AG04450 (cell line): ENCODE results near the gene MAD2L1BP. TPM values are rescaled to one million over a fixed set of nuclear protein-coding genes. Genes with fewer than 3 reads are reported as not detected.

Experiments
- CTCF ChIA-PET: fragments of 300-600, 350-600 bp; formaldehyde crosslinking; extraction: SDS; loops from one replicate; lab custom pipeline; 2022; ENCODE audit warnings: antibody characterized with exemption, inconsistent platforms; lab: Charles Lee
- POLR2A ChIA-PET: fragments of 350-600 bp; formaldehyde crosslinking; extraction: SDS; loops from one replicate; lab custom pipeline; 2021; ENCODE audit warnings: antibody characterized with exemption, inconsistent platforms; lab: Yijun Ruan, JAX
- DNase-seq: peaks from one replicate; pipeline ENCODE4 v3.0.0-alpha.2; 2011; ENCODE audit warnings: low read depth, low spot score
- H3K27ac ChIP-seq: one replicate; pipeline ENCODE4 v1.5.1; 2012; ENCODE audit warnings: low read depth, low read length, control low read depth
- H3K27me3 ChIP-seq: one replicate; pipeline ENCODE4 v1.6.0; 2012; ENCODE audit warnings: low read length; ENCODE audit not compliant: control insufficient read depth, insufficient read depth
- H3K4me3 ChIP-seq: 2 replicates; pipeline ENCODE4 v1.5.1; 2011; ENCODE audit warnings: mild to moderate bottlenecking, low read depth, low read length, control low read depth
- H3K9me3 ChIP-seq: 2 replicates; pipeline ENCODE4 v1.5.1; 2012; ENCODE audit warnings: low read length; ENCODE audit not compliant: control insufficient read depth, insufficient read depth
- polyA plus RNA-seq: library from polyadenylated mRNA; depleted of rRNA; stranded (reverse); fragments of >200 nt; gene quantifications from 2 replicates; pipeline ENCODE4 v1.2.3, GENCODE V29; 2011
- TF ChIP-seq, protein P1 (sequence below): IDR thresholded peaks from 2 replicates; pipeline ENCODE4 v1.5.1; 2011; ENCODE audit warnings: low read depth, low read length, control low read depth, inconsistent platforms

MAD2L1BP gene
- polyA plus RNA-seq, 1 experiment: 37.1 TPM

DNA sequence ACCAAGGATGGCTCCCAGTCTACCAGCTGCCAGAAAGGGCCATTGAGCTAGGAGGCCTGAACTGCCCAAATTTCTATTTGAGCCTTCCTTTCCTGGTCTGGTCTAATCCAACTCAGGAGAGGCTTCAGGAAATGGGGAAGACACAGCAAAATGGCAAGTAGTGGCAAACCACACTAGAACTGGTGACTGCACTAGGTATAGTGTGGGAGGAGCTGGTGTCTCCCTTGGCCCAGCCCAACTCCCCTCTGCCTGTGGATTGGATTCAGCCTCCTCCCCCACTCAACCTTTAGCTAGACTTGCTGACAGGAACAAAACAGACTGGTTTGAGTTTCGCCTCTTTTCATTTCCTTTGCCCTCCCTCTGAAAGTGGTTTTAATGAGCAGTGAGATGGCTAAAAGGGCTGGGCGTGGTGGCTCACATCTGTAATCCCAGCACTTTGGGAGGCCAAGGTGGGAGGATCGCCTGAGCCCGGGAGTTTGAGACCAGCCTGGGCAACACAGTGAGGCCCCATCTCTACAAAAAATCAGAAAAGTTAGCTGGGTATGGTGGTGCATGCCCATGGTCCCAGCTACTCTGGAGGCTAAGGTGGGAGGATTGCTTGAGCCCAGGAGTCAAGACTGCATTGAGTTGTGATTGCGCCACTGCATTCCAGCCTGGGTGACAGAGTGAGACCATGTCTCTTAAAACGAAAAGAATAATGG, 34.4 kb downstream of the MAD2L1BP start:
- H3K27me3 ChIP-seq: peaks cover 5% of the 10 kb centered on the region
- H3K9me3 ChIP-seq: no peaks in the 10 kb centered on the region
- H3K4me3 ChIP-seq: no peak overlapping the region
- TF ChIP-seq, protein P1, sequence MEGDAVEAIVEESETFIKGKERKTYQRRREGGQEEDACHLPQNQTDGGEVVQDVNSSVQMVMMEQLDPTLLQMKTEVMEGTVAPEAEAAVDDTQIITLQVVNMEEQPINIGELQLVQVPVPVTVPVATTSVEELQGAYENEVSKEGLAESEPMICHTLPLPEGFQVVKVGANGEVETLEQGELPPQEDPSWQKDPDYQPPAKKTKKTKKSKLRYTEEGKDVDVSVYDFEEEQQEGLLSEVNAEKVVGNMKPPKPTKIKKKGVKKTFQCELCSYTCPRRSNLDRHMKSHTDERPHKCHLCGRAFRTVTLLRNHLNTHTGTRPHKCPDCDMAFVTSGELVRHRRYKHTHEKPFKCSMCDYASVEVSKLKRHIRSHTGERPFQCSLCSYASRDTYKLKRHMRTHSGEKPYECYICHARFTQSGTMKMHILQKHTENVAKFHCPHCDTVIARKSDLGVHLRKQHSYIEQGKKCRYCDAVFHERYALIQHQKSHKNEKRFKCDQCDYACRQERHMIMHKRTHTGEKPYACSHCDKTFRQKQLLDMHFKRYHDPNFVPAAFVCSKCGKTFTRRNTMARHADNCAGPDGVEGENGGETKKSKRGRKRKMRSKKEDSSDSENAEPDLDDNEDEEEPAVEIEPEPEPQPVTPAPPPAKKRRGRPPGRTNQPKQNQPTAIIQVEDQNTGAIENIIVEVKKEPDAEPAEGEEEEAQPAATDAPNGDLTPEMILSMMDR: no peak
- DNase-seq: no peak
- POLR2A ChIA-PET: interaction anchor here (1.3 kb wide), 1 partner anchor 100 kb away, joined by 3 read pairs; the partner anchor contains the start of gene VEGFA
- CTCF ChIA-PET: interaction anchor here (0.5 to 8.9 kb wide), 8 partner anchors 62 to 462 kb away, joined by 3 to 90 read pairs (median 8); partner anchors contain the start of gene VEGFA
- H3K27ac ChIP-seq: no peak overlapping the region

DNA sequence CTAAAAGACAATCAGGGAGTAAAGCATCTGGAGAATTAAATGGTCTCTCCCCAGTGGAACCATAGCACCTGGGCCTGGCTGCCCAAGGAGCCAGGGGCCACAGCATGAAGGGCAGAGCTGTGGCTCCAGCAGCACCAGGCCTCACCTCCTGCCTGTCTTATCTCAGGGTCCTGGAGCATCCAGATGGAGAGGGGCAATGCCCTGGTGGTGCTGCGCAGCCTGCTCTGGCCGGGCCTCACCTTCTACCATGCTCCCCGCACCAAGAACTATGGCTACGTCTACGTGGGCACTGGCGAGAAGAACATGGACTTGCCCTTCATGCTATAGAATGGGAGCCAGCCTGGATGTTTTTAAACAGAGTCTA, 35.0 kb downstream of the MAD2L1BP start:
- Histone ChIP-seq H3K9me3 (no peaks in the 10 kb centered on the region), H3K4me3 (no peak overlapping the region), H3K27ac (no peak overlapping the region), H3K27me3 (peaks cover 5% of the 10 kb centered on the region)
- TF ChIP-seq, protein P1: no peak
- POLR2A ChIA-PET: interaction anchor here (1.3 kb wide), 1 partner anchor 100 kb away, joined by 3 read pairs; the partner anchor contains the start of gene VEGFA
- CTCF ChIA-PET: interaction anchor here (0.5 to 8.9 kb wide), 5 partner anchors 88 to 461 kb away, joined by 4 to 90 read pairs (median 14); partner anchors contain the start of gene VEGFA
- no peak for DNase-seq

DNA sequence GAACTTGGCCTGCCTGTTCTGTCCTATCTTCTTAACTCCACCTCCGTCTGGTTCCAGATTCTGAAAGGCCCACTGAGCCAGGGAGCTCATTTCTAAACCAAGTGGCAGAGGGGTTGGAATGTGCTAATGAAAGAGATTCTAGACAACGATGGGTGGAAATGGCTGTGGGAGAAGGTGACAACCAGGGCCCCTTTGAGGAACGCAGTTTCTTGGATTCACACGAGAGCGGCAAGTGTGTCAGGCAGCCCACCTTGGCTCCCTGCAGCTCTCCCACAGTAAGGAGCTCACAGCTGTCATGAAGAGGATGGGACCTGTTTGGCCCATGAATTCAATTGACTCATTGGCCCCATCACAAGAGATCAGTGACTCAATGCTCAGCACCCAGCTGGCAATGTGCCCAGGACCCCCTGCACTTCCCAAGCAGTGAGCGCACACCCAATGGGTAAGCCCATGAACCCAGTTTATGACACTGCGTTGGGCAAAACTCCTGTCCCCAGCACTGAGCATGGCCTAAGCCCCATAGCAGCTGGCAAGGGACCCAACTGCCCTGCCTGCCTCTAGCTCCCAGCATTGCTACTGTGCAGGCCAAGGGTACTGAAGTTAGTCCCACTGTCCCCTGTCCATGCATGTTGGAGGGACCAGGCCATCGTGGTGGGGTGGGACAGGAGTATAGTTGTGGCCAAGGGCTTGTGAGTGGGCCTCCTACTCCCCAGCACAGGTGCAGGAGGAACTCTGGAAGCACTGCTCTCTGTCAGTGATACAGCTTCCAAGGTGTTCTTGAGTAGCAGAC, 35.6 kb downstream of the MAD2L1BP start:
- POLR2A ChIA-PET: no interaction called here
- no peak for DNase-seq
- H3K27me3 ChIP-seq: peaks cover 3% of the 10 kb centered on the region
- no peak overlapping the region for H3K27ac ChIP-seq
- TF ChIP-seq, protein P1: no peak
- CTCF ChIA-PET: interaction anchor here (4.5 to 8.9 kb wide), 2 partner anchors 98 to 408 kb away, joined by 28 to 90 read pairs; partner anchors contain the start of gene VEGFA
- no peaks in the 10 kb centered on the region for H3K9me3 ChIP-seq
- no peak overlapping the region for H3K4me3 ChIP-seq

DNA sequence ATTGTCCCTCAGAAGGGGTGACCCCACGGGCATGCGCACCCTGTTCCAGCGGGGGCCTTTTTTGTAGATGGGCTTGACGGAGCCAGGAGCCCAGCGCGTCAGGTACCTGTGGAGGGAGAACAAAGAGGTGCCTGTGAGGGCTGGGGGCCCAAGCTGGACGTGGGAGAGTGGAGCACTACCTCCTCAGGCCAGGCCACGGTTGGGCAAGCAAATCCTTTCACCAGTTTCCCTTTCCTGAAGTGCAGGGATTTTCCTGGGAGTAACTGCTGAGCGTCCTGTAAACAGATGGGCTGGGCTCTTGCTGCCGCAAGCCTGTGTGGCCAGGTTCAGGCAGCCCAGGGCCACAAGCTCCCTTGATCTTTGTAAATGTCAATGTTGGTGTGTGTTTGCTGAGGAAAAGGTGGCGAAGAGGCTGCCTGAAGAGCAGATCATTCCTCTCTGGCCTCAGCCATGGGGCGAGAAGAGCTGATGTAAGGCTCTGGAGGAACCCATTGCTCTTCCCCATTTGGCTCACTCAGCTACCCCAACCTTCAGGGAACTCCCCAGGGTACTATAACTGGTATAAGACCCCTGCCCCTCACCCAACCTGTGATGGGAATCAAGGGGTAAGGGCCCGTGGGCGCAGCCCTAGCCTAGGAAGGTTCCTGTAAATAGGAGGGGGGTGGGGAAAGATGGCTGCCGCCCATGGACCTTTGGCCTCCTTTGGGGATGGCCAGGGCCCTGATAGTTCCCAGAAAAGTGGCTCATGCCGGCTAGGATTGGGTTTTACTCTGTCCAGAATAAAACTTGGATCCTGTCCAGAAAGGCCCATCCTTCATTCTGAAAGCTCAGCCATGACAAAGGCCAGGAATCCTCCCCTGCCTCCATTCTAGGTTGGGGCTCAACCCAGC, 36.4 kb downstream of the MAD2L1BP start:
- POLR2A ChIA-PET: no interaction called here
- Histone ChIP-seq H3K27ac (no peak overlapping the region), H3K27me3 (no peaks in the 10 kb centered on the region), H3K9me3 (no peaks in the 10 kb centered on the region), H3K4me3 (no peak overlapping the region)
- no peak for DNase-seq
- CTCF ChIA-PET: interaction anchor here (1.1 to 4.5 kb wide), 3 partner anchors 98 to 407 kb away, joined by 3 to 28 read pairs (median 3); partner anchors contain the start of gene VEGFA
- TF ChIP-seq, protein P1: no peak
